ENCODE data around the gene MGMT. TPM values are rescaled to one million over a fixed set of nuclear protein-coding genes. Genes with fewer than 3 reads are reported as not detected.

The MGMT gene
- total and polyA plus RNA-seq, 9 of the 15 experiments (the other 6 are each of a cell fraction or from before 2014, with no cell fraction given) = 0.03 to 0.29 (median 0.11) TPM; not detected in 4

DNA sequence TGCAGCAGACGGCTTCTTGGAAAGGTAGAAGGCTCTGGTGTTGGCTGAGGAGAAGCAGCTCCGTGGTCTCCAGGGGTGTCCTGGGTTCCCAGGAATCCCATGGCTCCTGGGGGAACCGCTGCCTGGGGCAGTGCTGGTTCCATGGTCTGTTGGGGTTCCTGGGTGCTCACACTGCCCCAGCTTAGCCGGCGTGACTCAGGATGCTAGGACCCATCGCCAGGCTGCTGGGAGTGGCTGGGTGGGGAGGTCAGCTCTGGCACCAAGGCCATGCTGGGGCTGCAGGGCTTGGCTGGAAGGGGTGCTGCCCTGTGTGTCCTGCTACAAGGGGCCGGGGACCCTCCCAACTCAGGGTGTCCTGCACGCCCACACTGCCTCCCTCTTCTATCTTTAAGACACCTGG is 9.4 kb downstream of the MGMT start:
- WGBS (ENCODE audit: insufficient coverage, low coverage, missing lambda C conversion rate) = 0% methylated on average over 2 of the region's 8 CpGs

More for the DNA sequence above, 9.4 kb downstream of the MGMT start:
- ChIA-PET POLR2A (no interaction called here), CTCF (ENCODE audit: low intra/inter-chr PET ratio) (no interaction called here)
- ATAC-seq = no peak
- Histone ChIP-seq H2AFZ (ENCODE audit: low read depth, low read length) (no peak overlapping the region), H3K36me3 (ENCODE audit: control insufficient read depth, insufficient read depth, low read length) (no peaks in the 10 kb centered on the region), H3K4me1 (replicated peaks in 1 of 2; ENCODE audit: control insufficient read depth in 2 of 2, insufficient read depth in 2 of 2, low read length in 2 of 2) (no peaks in the 10 kb centered on the region), H3K9me3 (replicated peaks; ENCODE audit: control insufficient read depth, insufficient read depth, low read depth, low read length) (no peaks in the 10 kb centered on the region), H3K9me1 (ENCODE audit: control insufficient read depth, insufficient read depth, low read length) (no peaks in the 10 kb centered on the region), H3K4me2 (ENCODE audit: insufficient read depth, low read length) (no peak overlapping the region), H3K9ac (ENCODE audit: insufficient read depth in 1 of 2, low read depth in 2 of 2, low read length in 2 of 2) (no peak overlapping the region), H4K20me1 (replicated peaks; ENCODE audit: control insufficient read depth, insufficient read depth, low read length) (no peaks in the 10 kb centered on the region), H3K79me2 (ENCODE audit: control insufficient read depth, insufficient read depth, low read length) (no peaks in the 10 kb centered on the region), H3K27me3 (ENCODE audit: control insufficient read depth in 2 of 2, insufficient read depth in 2 of 2, low read length in 2 of 2) (peaks cover 0 to 10% of the 10 kb centered on the region in 2 experiments; a peak in 1 of 5 replicates), H3K27ac (ENCODE audit: extremely low read depth, low read depth, low read length) (no peak overlapping the region), H3K4me3 (no peak overlapping the region)
- no TSS peak for BruUV-seq (replicated peaks)
- TF ChIP-seq CREM (IDR thresholded peaks at IDR 0.05; ENCODE audit: low read depth) = no peak
- TF ChIP-seq, protein P1, sequence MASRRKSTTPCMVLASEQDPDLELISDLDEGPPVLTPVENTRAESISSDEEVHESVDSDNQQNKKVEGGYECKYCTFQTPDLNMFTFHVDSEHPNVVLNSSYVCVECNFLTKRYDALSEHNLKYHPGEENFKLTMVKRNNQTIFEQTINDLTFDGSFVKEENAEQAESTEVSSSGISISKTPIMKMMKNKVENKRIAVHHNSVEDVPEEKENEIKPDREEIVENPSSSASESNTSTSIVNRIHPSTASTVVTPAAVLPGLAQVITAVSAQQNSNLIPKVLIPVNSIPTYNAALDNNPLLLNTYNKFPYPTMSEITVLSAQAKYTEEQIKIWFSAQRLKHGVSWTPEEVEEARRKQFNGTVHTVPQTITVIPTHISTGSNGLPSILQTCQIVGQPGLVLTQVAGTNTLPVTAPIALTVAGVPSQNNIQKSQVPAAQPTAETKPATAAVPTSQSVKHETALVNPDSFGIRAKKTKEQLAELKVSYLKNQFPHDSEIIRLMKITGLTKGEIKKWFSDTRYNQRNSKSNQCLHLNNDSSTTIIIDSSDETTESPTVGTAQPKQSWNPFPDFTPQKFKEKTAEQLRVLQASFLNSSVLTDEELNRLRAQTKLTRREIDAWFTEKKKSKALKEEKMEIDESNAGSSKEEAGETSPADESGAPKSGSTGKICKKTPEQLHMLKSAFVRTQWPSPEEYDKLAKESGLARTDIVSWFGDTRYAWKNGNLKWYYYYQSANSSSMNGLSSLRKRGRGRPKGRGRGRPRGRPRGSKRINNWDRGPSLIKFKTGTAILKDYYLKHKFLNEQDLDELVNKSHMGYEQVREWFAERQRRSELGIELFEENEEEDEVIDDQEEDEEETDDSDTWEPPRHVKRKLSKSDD (conservative IDR thresholded peaks at IDR 0.05; ENCODE audit: low read length) = no peak
- TF ChIP-seq ZNF12 (CRISPR knock-in tag; IDR thresholded peaks at IDR 0.05) = no peak
- no peak for TF ChIP-seq BRD4 (IDR thresholded peaks at IDR 0.05)
- TF ChIP-seq RCOR1 (IDR thresholded peaks at IDR 0.05; ENCODE audit: borderline replicate concordance in 1 of 2, low read depth in 2 of 2, low read length in 2 of 2) = no peak
- no peak for TF ChIP-seq TCF7 (IDR thresholded peaks at IDR 0.05; ENCODE audit: borderline replicate concordance)
- no peak for TF ChIP-seq GABPA (tag; conservative IDR thresholded peaks at IDR 0.05; ENCODE audit: low read depth)
- TF ChIP-seq ZFPM2 (CRISPR knock-in tag; IDR thresholded peaks at IDR 0.05) = no peak
- no peak for TF ChIP-seq FOXA1 (IDR thresholded peaks at IDR 0.05; ENCODE audit: borderline replicate concordance)
- no peak for TF ChIP-seq FOSL1 (tag; conservative IDR thresholded peaks at IDR 0.05)
- TF ChIP-seq, protein P2, sequence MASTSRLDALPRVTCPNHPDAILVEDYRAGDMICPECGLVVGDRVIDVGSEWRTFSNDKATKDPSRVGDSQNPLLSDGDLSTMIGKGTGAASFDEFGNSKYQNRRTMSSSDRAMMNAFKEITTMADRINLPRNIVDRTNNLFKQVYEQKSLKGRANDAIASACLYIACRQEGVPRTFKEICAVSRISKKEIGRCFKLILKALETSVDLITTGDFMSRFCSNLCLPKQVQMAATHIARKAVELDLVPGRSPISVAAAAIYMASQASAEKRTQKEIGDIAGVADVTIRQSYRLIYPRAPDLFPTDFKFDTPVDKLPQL (IDR thresholded peaks at IDR 0.05; ENCODE audit: extremely low read depth, insufficient read length) = no peak
- no peak for TF ChIP-seq ZFP36 (IDR thresholded peaks at IDR 0.05; ENCODE audit: low read depth, low read length, partially characterized antibody)
- TF ChIP-seq, protein P3, sequence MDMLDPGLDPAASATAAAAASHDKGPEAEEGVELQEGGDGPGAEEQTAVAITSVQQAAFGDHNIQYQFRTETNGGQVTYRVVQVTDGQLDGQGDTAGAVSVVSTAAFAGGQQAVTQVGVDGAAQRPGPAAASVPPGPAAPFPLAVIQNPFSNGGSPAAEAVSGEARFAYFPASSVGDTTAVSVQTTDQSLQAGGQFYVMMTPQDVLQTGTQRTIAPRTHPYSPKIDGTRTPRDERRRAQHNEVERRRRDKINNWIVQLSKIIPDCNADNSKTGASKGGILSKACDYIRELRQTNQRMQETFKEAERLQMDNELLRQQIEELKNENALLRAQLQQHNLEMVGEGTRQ (CRISPR knock-in tag; IDR thresholded peaks at IDR 0.05) = no peak
- in situ Hi-C loops (cut with MboI) (no loop called here), intact Hi-C loops (cut with micrococcal nuclease) (no loop called here)
- FAIRE-seq = no peak
- DNase-seq (ENCODE audit: extremely low read depth in 1 of 4, low spot score in 3 of 4) = no peak

Measured in K562 (cell line).